ENCODE results near the gene CA14.
A peak's percentile ranks its signal among the peaks of the same experiment; 100 is the strongest.
"Not testable (repeated sequence)": the region's sequence is repeated elsewhere in the genome, so short reads cannot be mapped to it uniquely, and the experiment has no call there.

The CA14 gene

DNA sequence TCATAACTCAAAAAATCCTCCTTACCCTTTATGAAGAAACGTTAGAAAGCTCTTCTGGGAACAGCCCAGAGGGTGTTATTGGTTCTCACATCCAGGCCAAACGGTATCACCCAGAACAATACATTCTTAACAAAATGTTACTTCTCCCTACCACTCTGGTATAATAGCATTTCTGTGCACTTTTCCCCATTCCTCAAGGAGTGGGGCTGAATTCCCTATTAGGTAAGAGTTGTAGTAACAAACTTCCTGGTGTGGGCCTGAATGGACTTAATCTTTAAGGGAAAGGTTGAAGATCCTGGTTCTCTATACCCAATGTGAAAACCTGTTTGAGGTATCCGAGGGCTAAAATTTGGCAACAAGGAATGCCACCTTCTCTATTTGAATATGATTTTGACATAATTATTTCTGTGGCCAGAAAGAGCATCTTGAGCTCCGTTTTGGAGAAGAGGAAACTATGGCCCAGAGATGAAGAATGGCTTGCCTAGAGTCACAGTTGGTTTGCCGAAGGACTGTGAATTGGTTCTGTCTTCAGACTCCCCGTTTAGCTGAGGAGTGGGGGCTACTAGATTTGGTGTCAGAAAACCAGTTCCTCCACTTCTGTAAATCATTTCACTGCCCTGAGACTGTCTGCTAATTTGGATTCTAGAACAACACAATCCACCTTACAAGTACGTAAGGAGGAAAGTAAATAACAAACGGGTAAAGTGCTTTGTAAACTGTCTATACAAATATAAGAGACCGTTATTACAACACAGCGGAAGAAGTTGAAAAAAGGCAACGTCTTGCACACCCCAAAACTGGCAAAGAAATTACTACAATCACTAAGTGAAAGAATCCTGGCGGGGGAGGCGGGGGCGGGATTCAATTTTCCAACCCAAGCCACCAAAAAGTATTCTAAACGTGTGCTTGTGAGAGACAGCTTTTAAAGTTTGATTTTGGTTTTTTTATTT is 23.9 kb upstream of the CA14 start:
- no peaks in the 10 kb centered on the region for H3K27me3 Mint-ChIP-seq

DNA sequence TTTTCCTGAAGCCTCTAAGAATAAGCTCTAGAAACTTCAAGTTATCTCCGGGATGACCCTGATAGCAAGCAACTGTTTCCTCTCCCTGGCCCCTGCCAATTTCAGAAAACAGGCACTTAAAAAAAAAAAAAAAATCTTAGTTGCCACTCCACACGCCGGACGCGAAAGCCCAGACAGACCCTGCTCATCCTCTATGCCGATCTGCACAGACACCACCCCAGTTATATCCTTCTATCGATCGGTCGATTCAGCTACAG is 23.3 kb upstream of the CA14 start:
- peaks cover 15% of the 10 kb centered on the region for H3K4me1 Mint-ChIP-seq (ENCODE audit: low read depth)
- no peaks in the 10 kb centered on the region for H3K9me3 Mint-ChIP-seq (ENCODE audit: low read depth)
- H3K36me3 Mint-ChIP-seq = peaks cover 2% of the 10 kb centered on the region
- H3K27ac Mint-ChIP-seq = peak overlapping the region; percentile 93
- no peaks in the 10 kb centered on the region for H3K27me3 Mint-ChIP-seq
- H3K4me3 Mint-ChIP-seq = no peak overlapping the region

More for the DNA sequence above, 23.9 kb upstream of the CA14 start:
- peaks cover 4% of the 10 kb centered on the region for H3K36me3 Mint-ChIP-seq
- peak overlapping the region; percentile 93 for H3K27ac Mint-ChIP-seq
- H3K9me3 Mint-ChIP-seq (ENCODE audit: low read depth) = no peaks in the 10 kb centered on the region
- H3K4me1 Mint-ChIP-seq (ENCODE audit: low read depth) = peaks cover 15% of the 10 kb centered on the region
- no peak overlapping the region for H3K4me3 Mint-ChIP-seq

DNA sequence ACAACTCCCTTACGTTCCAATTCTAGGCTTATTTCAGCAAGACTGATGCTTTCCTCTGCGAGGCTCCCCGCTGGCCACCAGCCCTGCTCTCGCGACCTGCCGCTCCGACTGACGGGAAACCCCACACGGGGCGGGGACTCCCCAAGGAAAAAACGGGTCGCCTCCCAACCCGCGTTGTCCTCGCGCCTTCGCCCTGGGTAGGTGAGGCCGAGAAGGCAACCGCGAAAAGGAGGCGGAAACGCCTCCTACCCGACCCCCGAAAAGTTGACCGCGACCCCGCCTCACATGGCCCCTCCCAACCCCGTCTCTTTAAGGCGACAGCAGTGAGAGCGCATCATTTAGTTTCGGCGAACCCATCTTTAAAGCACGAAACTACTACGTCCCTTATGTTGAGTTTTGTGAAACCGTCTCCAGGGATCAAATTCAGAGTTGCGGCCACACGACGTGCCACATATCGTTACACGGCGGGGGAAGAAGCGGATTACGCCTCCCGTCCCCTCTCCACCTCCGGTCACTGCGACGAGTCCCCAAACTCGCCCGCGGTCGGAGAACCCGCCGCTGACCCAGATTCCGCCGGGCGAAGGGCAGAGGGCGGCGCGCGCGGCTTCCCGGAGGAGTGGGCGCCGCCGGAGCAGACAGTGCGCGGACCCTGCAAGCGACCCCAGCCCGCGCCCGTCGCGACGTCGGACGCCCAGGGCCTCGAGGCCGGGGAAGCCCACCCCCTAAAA is 22.8 kb upstream of the CA14 start:
- no peak overlapping the region for H3K4me3 Mint-ChIP-seq
- H3K27me3 Mint-ChIP-seq = peaks cover 2% of the 10 kb centered on the region
- no peaks in the 10 kb centered on the region for H3K9me3 Mint-ChIP-seq (ENCODE audit: low read depth)
- H3K4me1 Mint-ChIP-seq (ENCODE audit: low read depth) = peaks cover 15% of the 10 kb centered on the region
- H3K36me3 Mint-ChIP-seq = peaks cover 2% of the 10 kb centered on the region
- peak overlapping the region; percentile 93 for H3K27ac Mint-ChIP-seq

DNA sequence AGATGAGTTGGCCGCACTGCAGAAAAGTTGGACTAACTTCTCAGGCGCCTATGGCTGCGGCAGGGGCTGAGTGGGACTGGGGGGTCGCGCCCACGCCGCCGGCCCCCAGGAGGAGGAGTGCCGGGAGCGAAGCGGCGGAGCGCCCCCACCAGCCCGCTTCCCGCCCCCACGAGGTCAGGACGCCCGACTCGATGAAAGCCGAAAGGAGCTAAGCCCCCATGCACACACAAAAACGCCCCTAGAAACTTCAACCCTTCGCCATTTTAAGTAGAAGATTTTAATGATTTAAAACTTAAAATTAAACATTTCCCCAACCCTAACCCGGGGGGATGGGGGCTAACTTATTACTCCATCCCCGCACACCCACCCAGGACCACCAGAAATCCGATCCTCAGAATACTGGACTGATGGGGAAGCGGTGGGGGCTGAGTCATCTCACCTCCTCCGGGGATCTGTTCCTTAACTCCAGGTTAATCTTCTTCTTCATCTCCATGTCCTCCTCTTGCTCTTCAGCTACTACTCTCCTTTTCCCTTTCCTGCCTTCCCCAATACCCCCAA is 22.2 kb upstream of the CA14 start:
- peaks cover 15% of the 10 kb centered on the region for H3K4me1 Mint-ChIP-seq (ENCODE audit: low read depth)
- H3K27me3 Mint-ChIP-seq = peaks cover 2% of the 10 kb centered on the region
- no peak overlapping the region for H3K4me3 Mint-ChIP-seq
- H3K36me3 Mint-ChIP-seq = peaks cover 2% of the 10 kb centered on the region
- H3K27ac Mint-ChIP-seq = no peak overlapping the region
- H3K9me3 Mint-ChIP-seq (ENCODE audit: low read depth) = no peaks in the 10 kb centered on the region

DNA sequence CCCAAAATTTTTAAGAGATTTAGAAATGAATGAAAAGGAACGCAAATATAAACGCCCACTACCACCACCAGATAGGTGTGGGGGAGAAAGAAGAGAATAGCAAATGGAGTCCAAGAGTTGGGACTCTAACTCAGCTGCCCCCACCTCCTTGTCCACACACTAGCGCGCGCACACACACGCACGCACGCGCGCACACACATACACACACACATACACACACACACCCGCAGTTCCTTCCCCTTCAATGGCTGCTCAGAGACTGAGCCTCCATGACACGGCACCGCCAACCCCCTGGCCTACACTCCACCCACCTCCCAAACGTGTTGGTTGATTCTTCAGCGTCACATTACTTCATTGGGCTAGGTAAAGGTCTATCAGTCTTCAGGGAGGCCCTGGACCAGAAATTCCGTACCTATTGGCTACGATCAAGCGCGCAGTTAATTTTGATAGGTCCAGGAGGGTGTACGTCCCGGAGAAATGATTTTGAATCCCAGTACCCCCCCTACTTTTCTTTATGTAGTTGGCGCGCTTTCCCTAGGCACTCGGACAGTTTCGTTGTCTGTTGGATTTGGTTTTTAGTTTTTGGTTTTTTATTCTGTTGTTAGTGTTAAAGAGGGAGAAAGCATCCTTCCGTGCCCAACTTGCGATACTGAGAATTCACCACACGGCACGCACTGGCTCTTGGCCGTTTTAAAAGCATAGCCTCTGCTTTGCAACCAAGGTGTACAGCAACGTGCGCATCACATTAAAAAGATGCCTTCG is 21.5 kb upstream of the CA14 start, which contains the start of gene ANP32E:
Gene ANP32E, minus strand, starts transcription at position 261 of the 762 bp plus-strand sequence. CDS start 326 bp downstream, outside the sequence.
- Mint-ChIP-seq H3K4me1 (ENCODE audit: low read depth) (peaks cover 15% of the 10 kb centered on the region), H3K4me3 (no peak within 1 kb of the TSS), H3K36me3 (peaks cover under 1% of the 10 kb centered on the region), H3K27me3 (peaks cover 2% of the 10 kb centered on the region), H3K27ac (peak within 1 kb of the TSS; percentile 93), H3K9me3 (ENCODE audit: low read depth) (no peaks in the 10 kb centered on the region)

DNA sequence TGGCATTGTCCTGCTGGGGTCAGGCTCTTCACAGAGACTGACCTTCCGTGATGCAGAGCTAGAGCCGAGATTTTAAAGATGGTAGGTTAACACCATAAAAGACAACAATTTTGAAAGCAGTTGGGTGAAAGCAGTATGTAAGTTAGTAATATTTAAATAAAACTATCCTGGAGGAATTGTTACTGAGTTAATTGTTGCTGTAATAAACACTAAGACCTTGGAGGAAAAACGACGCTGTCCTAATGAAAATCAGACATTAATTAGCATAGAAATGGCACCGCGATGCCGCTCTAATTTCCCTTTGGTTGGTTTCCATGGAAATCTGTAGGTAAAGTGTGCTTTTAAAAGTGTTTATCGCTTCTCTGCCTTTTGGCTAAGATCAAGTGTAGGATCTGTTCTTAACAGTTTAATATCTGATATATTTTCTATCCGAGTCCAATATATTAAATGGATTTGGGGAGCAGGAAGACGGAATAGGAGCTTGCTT is 20.9 kb upstream of the CA14 start:
- Mint-ChIP-seq H3K4me3 (no peak overlapping the region), H3K27ac (no peak overlapping the region), H3K9me3 (ENCODE audit: low read depth) (no peaks in the 10 kb centered on the region), H3K4me1 (ENCODE audit: low read depth) (peaks cover 15% of the 10 kb centered on the region), H3K27me3 (peaks cover 2% of the 10 kb centered on the region), H3K36me3 (no peaks in the 10 kb centered on the region)

DNA sequence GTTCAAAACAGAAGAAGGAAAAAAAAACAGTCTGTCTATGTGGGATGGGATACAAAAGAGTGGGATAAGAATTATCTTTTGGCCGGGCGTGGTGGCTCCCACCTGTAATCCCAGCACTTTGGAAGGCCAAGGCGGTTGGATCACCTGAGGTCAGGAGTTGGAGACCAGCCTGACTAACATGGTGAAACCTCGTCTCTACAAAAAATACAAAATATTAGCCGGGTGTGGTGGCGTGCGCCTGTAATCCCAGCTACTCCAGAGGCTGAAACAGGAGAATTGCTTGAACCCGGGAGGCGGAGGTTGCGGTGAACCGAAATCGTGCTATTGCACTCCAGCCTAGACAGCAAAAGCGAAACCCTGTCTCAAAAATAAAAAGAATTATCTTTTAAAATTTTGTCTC is 20.4 kb upstream of the CA14 start:
- H3K36me3 Mint-ChIP-seq; H3K27ac Mint-ChIP-seq; H3K27me3 Mint-ChIP-seq; H3K9me3 Mint-ChIP-seq (ENCODE audit: low read depth): not testable (repeated sequence)
- peaks cover 15% of the 10 kb centered on the region for H3K4me1 Mint-ChIP-seq (ENCODE audit: low read depth)
- H3K4me3 Mint-ChIP-seq = peak overlapping the region; percentile 38

DNA sequence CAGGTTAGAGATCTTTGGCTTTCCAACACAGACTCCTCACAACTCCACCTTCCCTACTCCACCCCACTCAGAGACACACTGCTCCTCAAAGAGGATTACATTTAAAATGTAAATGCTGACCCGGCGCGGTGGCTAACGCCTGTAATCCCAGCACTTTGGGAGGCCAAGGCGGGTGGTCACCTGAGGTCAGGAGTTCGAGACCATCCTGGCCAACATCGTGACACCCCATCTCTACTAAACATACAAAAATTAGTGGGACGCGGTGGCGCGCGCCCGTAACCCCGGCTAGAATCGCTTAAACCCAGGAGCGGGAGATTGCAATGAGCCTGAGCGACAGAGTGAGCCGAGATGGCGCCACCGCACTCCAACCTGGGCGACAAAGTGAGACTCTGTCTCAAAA is 19.8 kb upstream of the CA14 start:
- H3K36me3 Mint-ChIP-seq = no peaks in the 10 kb centered on the region
- H3K4me3 Mint-ChIP-seq = peak overlapping the region; percentile 38
- no peaks in the 10 kb centered on the region for H3K9me3 Mint-ChIP-seq (ENCODE audit: low read depth)
- H3K27ac Mint-ChIP-seq = no peak overlapping the region
- H3K27me3 Mint-ChIP-seq = peaks cover 2% of the 10 kb centered on the region
- H3K4me1 Mint-ChIP-seq (ENCODE audit: low read depth) = peaks cover 14% of the 10 kb centered on the region

DNA sequence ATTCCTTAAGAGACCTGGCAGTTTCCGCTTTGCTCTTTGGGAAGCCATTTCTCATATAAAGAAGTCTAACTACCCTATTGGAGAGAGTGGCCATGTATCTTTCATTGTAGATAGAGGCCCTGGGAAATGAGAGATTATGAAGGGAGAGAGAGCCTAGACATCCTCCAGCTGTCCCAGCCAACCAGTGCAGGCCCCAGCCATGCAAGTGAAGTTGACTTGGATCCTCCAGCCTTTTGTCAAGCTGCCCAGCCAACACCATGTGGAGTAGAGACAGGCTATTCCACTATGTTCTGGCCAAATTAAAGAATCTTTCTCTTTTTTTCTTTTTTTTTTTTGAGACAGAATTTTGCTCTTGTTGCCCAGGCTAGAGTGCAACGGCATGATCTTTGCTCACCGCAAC is 14.6 kb upstream of the CA14 start:
- Mint-ChIP-seq H3K9me3 (ENCODE audit: low read depth) (no peaks in the 10 kb centered on the region), H3K27ac (no peak overlapping the region), H3K4me1 (ENCODE audit: low read depth) (no peaks in the 10 kb centered on the region), H3K36me3 (no peaks in the 10 kb centered on the region), H3K27me3 (peaks cover 2% of the 10 kb centered on the region), H3K4me3 (no peak overlapping the region)

DNA sequence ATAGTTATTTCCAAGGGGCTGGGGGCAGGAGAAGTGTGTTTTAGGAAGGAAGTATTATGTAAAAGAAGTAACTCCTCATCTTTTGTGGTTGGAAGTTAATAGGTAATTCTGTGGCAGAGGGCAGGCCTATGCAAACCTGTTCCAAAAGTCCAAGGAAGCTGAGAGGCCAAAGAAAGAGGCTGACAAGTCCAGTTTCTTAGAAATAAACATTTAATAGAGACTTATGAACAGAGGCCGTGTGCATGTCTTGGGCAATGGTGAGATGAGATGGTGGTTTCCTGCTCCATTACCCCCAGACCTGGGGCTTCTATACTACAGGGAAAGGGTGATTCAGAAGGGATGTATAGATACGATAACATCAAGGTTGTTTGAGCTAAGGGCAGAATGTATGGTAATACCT is 7.6 kb upstream of the CA14 start:
- H3K36me3 Mint-ChIP-seq = no peaks in the 10 kb centered on the region
- no peaks in the 10 kb centered on the region for H3K27me3 Mint-ChIP-seq
- no peaks in the 10 kb centered on the region for H3K4me1 Mint-ChIP-seq (ENCODE audit: low read depth)
- no peak overlapping the region for H3K4me3 Mint-ChIP-seq
- H3K9me3 Mint-ChIP-seq (ENCODE audit: low read depth) = no peaks in the 10 kb centered on the region
- H3K27ac Mint-ChIP-seq = no peak overlapping the region

DNA sequence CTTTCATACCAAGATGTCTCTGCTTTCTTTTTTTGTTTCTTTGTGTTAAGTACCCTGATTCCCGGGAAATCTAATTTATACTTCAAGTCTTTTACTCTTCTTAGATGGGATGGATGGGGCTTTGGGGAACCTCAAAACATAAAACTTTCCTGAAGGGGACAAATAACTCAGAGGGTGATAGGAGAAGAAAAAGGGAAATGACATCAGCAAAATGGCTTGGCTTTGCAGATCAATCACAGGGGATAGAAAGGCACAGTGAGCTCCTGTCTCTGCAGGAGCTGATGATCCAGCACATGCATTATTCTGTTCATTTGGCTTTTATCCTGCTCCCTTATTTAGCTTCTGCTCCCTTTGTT is 1.4 kb upstream of the CA14 start:
- H3K4me1 Mint-ChIP-seq (ENCODE audit: low read depth) = peaks cover 15% of the 10 kb centered on the region
- H3K36me3 Mint-ChIP-seq = no peaks in the 10 kb centered on the region
- peaks cover 9% of the 10 kb centered on the region for H3K27me3 Mint-ChIP-seq
- H3K27ac Mint-ChIP-seq = no peak overlapping the region
- peak overlapping the region; percentile 84 for H3K4me3 Mint-ChIP-seq
- no peaks in the 10 kb centered on the region for H3K9me3 Mint-ChIP-seq (ENCODE audit: low read depth)

DNA sequence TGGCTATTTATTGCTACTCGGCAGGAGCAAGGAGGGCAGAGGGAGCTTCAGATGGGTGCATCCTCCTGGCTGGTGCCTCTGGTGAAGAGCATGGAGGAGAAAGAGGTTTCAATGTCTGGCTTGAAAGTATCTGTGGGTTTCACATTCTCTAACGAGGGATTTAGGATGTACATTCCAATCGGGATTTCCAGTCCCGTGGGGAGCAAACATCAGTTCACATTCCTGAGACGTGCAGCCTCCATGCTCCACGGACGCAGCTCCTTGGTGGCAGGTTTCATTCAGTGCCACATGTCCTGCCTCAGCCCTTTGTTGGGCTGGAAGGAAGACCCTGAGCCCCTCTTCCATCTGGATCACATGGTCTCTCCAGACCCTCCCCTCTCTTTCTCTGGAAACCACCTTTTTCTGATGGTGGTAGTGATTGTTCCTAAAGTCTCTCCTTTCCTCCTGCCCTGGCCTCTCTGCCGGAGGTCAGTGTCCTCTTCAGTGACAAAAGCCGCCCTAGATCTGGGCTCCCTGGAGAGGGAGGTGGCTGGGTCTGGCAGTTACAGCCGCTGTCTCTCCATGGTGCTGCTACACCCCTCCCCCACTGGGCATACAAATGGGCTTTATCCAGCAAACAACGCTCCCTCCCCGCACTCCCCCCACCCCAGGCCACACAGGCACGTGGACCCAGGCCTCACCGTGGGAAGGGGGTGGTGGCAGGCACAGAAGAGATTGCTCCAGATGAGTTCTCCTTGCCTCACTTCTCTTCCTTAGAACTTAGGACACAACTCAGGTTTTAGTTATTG is 826 bp upstream of the CA14 start:
- H3K27me3 Mint-ChIP-seq = peaks cover 9% of the 10 kb centered on the region
- H3K4me1 Mint-ChIP-seq (ENCODE audit: low read depth) = peaks cover 15% of the 10 kb centered on the region
- H3K4me3 Mint-ChIP-seq = no peak overlapping the region
- H3K27ac Mint-ChIP-seq = no peak overlapping the region
- no peaks in the 10 kb centered on the region for H3K9me3 Mint-ChIP-seq (ENCODE audit: low read depth)
- no peaks in the 10 kb centered on the region for H3K36me3 Mint-ChIP-seq

DNA sequence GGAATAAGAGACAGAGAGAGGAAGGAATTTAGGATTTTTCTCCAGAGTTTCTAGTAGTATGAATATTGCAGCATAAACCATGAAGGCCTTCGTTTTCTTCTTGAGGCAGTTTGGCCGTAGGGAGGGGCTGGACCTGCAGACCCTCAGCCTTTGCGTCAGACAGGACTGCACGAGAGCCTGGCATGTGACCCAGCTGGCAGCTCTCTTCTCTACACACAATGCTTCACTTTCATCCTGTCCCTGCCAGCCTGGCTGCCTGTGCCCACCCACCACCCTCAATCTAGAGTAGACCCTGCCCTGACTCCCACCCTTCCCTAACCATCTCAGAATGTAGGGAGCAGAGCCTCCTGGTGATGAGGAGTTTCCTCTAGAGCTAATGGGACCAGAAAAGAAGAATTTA is 1.6 kb downstream of the CA14 start:
- H3K4me1 Mint-ChIP-seq (ENCODE audit: low read depth) = peaks cover 15% of the 10 kb centered on the region
- H3K36me3 Mint-ChIP-seq = no peaks in the 10 kb centered on the region
- no peaks in the 10 kb centered on the region for H3K9me3 Mint-ChIP-seq (ENCODE audit: low read depth)
- H3K27ac Mint-ChIP-seq = no peak overlapping the region
- H3K27me3 Mint-ChIP-seq = peaks cover 9% of the 10 kb centered on the region
- H3K4me3 Mint-ChIP-seq = no peak overlapping the region

All from activated naive CD8-positive, alpha-beta T cell (primary cell).